ENCODE results near the gene RNF111.

RNF111 gene

GRCh38 chr15:59001946-59002345, 14.5 kb downstream of the RNF111 start:
- DNase-seq = no peak

- no peak for DNase-seq
Measured at GRCh38 chr15:59002418-59002859, 15.0 kb downstream of the RNF111 start.

DNA sequence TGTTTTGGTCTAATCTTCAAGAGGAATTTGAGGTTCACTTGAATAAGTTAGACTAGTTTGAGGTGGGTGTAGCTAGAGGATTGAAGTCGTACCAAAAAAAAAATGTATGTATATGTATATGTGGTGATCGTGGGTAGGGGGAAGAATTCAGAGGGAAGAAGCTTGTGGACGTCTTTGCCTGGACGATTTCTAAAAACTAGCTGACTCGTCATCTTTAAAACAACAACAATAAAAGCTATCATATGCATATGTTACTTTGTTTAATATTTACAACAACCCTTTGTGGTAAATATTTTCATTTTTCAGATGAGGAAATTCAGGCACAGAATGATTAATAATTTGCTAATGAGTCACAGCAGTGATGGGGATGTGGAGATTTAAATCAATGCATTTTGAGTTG, 18.1 kb downstream of the RNF111 start:
- no peak for DNase-seq

DNA sequence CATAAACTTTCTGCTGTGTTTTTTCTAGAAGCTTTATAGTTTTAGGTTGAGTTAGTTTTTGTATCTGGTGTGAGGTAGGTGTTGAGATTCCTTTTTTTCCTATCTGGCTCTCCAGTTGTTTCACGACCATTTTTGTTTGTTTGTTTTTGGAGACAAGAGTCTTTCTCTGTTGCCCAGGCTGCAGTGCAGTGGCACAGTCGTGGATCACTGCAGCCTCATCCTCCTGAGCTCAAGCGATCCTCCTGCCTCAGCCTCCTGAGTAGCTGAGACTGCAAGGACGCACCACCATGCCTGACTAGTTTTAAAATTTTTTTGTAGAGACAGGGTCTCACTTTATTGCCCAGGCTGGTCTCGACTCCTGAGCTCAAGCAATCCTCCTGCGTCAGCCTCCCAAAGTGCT, 20.6 kb downstream of the RNF111 start:
- DNase-seq = no peak

- no peak for DNase-seq
Measured at GRCh38 chr15:59011262-59011952, 23.9 kb downstream of the RNF111 start.

- DNase-seq = no peak
Measured at GRCh38 chr15:59013246-59013873, 25.9 kb downstream of the RNF111 start.

DNA sequence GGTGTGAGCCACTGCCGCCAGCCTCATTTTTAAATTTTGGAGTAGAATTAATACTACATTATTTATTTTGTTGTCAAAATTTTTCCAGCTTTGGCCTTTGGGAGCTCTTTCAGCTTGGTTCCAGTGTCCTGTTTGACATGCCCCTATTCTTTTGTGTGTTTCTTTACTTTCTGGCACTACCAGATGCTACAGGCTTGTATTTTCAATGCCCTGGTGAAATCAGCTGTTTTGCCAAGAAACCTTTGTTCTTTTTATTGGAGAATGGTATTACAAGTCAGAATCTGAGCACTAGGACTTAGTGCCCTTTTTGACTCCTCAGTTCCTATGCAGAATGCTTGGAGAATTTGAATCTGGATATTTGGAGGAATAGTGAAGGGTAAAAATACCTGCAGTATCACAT, 26.6 kb downstream of the RNF111 start:
- no peak for DNase-seq

GRCh38 chr15:59017449-59017848, 30.0 kb downstream of the RNF111 start:
- DNase-seq = no peak

DNA sequence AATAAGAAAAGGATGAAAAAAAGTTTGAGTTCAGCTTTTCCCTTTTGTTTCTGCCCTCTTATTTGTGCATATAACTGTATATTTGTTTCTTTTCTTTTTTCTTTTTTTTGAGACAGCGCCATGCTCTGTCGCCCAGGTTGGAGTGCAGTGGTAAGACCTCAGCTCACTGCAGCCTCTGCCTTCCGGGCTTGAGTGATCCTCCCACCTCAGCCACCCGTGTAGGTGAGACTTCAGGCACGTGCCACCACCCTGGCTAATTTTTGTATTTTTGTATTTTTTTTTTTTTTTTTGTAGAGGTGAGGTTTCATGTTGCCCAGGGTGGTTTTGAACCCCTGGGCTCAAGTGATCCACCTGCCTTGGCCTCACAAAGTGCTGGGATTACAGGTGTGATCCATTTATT, 31.4 kb downstream of the RNF111 start:
- no peak for DNase-seq

DNA sequence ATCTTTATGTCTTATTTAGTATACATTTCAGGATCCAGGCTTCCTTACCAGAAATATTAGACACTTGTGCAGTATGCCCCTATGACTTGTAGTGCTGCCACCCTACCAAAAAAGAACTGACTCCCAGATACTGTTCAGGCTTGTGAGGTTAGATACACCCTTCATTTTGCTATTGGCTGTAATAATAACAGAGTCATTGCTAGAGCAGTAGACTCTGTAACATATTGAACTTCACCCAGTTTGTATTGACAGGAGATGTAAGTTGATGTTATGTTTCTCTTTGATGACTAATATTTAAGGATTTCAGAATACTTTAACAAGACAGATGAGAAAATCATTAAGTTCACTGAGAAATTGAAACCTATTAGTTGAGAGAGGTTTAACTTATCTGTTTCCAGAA, 32.9 kb downstream of the RNF111 start:
- DNase-seq = no peak

- no peak for DNase-seq
Measured at GRCh38 chr15:59022188-59022587, 34.7 kb downstream of the RNF111 start.

DNA sequence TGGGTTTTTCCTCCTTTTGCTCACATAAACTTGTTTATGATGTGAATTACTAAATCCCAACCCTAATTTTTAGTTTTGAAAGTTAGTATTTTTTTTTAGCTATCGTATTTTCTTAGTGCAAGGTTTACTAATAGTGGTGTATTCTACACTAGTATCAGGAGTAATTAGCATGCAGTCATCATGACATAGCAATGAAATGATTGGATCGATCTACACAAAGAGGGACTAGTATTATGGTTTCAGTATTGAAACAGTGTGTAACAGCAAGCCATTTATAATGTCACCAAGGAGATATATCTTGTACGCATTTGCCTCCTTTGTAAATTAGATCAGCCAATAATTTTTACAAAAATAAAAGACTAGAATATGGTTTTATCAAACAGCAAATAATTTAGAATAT, 38.7 kb downstream of the RNF111 start:
- no peak for DNase-seq

GRCh38 chr15:59028387-59028955, 41.0 kb downstream of the RNF111 start:
- no peak for DNase-seq

GRCh38 chr15:59029554-59029953, 42.1 kb downstream of the RNF111 start:
- DNase-seq = no peak

DNA sequence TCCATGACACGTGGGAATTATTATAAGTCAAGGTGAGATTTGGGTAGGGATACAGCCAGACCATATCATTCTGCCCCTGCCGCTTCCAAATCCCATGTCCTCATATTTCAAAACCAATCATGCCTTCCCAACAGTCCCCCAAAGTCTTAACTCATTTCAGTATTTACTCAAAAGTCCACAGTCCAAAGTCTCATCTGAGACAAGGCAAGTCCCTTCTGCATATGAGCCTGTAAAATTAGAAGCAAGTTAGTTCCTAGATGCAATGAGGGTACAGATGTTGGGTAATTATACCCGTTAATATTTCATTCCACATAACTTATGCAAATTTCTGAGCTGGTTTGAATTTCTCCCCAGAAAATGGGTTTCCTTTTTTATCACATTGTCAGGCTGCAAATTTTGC, 47.7 kb downstream of the RNF111 start:
- no peak for DNase-seq

DNA sequence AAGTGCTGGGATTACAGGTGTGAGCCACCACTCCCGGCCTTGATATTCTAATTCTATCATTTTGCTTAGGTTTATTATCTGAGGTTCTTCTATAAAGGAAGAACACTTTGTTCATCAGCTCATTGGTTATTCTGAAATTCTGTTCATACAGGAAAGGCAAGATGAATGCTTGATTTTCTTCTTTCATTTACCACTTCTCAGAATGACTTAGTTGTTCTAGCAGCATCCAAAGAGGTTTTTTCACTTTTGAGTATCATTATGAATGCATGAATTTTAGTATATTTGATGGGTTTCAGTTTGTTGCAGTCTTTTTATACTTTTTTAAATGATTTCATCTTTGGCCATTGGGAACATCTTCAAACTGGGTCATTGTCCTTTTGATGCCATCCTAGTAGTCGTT, 51.8 kb downstream of the RNF111 start:
- DNase-seq = no peak

DNA sequence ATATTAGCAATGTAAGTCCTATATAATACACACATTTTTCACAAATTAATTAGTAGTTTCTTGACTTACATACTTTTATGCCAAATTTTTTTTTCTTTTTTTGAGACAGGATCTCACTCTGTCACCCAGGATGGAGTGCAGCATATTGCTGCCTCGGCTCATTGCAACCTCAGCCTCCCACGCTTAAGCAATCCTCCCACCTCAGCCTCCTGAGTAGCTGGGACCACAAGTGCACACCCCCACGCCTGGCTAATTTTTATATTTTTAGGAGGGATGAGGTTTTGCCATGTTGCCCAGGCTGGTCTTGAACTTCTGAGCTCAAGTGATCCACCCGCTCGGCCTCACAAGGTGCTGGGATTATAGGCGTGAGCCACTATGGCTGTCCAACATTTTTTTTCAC, 54.6 kb downstream of the RNF111 start:
- DNase-seq = no peak

- DNase-seq = no peak
Measured at GRCh38 chr15:59048897-59049296, 61.4 kb downstream of the RNF111 start.

DNA sequence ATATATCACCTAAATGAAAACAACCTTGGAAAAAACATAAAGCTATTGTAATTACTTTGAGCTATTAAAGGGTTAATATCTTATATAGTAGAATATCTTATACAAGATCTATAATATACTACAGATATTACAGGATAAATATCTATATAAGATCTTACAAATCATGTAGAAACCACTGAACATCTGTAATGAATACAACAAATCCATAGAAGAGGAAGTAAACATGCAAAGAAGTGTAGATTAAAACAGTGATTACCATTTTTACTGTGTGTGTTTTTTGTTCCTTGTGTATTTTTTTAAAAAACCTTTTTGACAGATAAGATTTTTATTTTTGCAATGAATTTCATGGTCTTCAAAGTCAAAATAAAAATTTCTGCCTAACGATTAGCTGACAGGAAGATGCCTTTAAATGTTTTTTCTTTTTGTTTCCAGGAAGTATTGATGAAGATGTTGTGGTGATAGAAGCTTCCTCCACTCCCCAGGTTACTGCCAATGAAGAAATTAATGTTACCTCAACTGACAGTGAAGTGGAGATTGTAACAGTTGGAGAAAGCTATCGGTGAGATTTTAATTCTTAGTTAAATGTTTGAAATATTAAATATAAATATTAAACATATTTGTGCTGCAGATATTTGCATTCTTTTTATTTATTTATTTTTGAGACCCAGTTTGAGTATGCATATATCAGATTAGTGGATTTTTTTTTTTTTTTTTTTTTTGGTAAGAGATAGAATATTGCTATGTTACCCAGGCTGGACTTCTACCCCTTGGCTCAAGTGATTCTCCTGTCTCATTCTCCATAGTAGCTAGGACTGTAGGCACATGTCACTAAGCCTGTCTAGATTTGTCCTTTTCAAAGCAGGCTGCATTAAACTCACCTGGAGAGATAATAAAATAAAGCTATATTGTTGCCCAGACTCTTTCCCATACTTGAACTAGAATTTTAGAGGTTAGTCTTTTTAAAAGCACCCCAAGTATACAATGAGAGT, 64.7 kb downstream of the RNF111 start:
- no peak for DNase-seq

DNA sequence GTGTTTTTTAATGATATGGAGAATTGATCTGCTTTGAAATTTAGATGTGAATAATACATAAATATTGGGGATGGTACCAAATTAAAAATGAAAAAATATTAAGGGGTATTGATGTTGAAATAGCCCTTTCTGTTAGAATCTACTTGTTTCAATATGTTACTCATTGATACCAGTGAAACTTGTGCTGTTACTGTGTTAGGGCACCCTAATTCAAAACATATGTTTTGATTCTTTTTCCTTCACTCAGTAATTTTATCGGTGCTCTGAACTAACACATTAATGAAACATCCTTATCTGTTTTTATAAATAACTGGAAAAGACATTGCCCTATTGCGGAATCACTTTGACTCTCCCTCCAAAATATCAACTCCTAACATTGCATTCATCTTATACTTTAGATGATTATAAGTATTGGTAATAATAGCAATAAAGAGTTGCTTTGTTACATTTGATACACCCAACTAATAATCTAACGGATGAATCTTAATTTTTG, 65.5 kb downstream of the RNF111 start:
- no peak for DNase-seq

DNA sequence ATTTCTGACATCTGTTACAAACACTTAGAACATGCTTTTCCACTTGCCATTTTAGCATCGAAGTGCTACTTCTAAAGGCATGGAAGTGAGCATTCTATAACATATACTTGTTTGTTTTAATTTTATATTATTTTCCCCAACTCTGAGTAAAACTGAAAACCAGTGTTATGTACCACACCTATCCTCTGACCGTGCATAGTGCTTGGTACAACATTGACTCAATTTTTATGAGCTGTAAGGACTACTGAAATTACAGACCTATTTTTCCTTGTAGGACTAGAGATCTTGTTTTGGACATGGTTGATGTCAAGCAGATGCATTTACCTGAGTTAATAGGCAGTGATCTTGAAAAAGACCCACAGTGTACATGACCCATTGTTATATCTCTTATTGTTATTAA, 66.0 kb downstream of the RNF111 start:
- no peak for DNase-seq

GRCh38 chr15:59059076-59059597, 71.7 kb downstream of the RNF111 start:
- DNase-seq = no peak

DNA sequence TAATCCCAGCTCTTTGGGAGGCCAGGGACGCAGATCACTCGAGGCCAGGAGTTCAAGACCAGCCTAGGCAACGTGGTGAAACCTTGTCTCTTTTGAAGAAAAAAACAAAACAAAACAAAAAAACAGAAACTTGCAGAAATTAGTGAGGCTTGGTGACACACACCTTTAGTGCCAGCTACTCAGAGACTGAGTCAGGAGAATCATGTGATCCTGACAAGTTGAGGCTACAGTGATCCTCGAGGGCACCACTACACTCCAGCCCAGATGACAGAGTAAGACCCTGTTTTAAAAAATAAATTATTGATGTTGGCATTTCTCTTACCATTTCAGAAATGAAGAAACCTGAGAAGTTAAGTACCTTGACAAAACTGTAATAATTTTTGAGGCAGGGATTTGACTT, 72.9 kb downstream of the RNF111 start:
- no peak for DNase-seq

Data from COR-L47 (cell line).